GM12878 (cell line): Measurements from ENCODE around the gene HOXC13. TPM values are rescaled to one million over a fixed set of nuclear protein-coding genes. Genes with fewer than 3 reads are reported as not detected.
A peak's percentile ranks its signal among the peaks of the same experiment; 100 is the strongest.

ENCODE experiments used
- ATAC-seq: fragments of 200-7000 bp; cut with Tn5 transposase; 3 replicates; pipeline ENCODE4 v1.9.1; 2020; ENCODE audit warnings: mild to moderate bottlenecking, moderate library complexity
- BruUV-seq: library from RNA; stranded (reverse); fragments of 400-500 nt; replicated peaks from 2 replicates; lab custom pipeline; 2021; lab: Mats Ljungman, UMichigan
- CTCF ChIA-PET: fragments of 300-600 bp; sonication (Branson Sonifier 250); formaldehyde crosslinking; extraction: SDS; loops from one replicate; lab custom pipeline; 2021; ENCODE audit warnings: inconsistent platforms; lab: Yijun Ruan, JAX
- POLR2A ChIA-PET: fragments of 350-600 bp; formaldehyde crosslinking; extraction: SDS; loops from one replicate; lab custom pipeline; 2021; ENCODE audit warnings: inconsistent platforms; lab: Charles Lee
- RAD21 ChIA-PET: fragments of 300-600 bp; sonication (Branson Sonifier 250); formaldehyde crosslinking; loops from one replicate; lab custom pipeline; 2023; ENCODE audit warnings: antibody characterized with exemption; ENCODE audit not compliant: unreplicated experiment; lab: Charles Lee
- SMC1A ChIA-PET: fragments of 300-600 bp; sonication (Branson Sonifier 250); formaldehyde crosslinking; loops from one replicate; lab custom pipeline; 2023; ENCODE audit not compliant: unreplicated experiment, uncharacterized antibody; lab: Charles Lee
- DNase-seq: peaks from one replicate; pipeline ENCODE4 v3.0.0-alpha.2; 2011; ENCODE audit warnings: low read depth, low spot score
- FAIRE-seq: peaks from 3 replicates; lab custom pipeline; 2011; peaks lifted over from hg19 to GRCh38; lab: Jason Lieb, UNC
- H2AFZ ChIP-seq: 2 replicates; pipeline ENCODE4 v1.6.0; 2011; ENCODE audit warnings: low read depth, low read length, control low read depth; ENCODE audit not compliant: control insufficient read depth
- H3K27ac ChIP-seq: 2 replicates; pipeline ENCODE4 v1.5.1; 2011; ENCODE audit warnings: control low read depth; ENCODE audit not compliant: control insufficient read depth, insufficient read depth
- H3K27me3 ChIP-seq, 2 experiments: replicated peaks in 1 of 2; 2 replicates each; pipeline versions ENCODE4 v1.6.0 to v1.6.1; 2011; ENCODE audit warnings: low read length in 1 of 2; ENCODE audit not compliant: control insufficient read depth in 2 of 2, insufficient read depth in 2 of 2
- H3K36me3 ChIP-seq, 2 experiments: 2 replicates each; pipeline ENCODE4 v1.5.1; 2011; ENCODE audit warnings: low read length in 1 of 2; ENCODE audit not compliant: control insufficient read depth in 2 of 2, insufficient read depth in 2 of 2
- H3K4me1 ChIP-seq: 2 replicates; pipeline ENCODE4 v1.6.1; 2011; ENCODE audit warnings: mild to moderate bottlenecking, low read length, moderate library complexity, mixed read lengths; ENCODE audit not compliant: control insufficient read depth, insufficient read depth
- H3K4me2 ChIP-seq: 2 replicates; pipeline ENCODE4 v1.6.0; 2011; ENCODE audit warnings: control low read depth; ENCODE audit not compliant: control insufficient read depth, insufficient read depth
- H3K4me3 ChIP-seq: fragments of 200-600 bp; sonication (generic); 2 replicates; pipeline ENCODE4 v1.5.1; 2016
- H3K79me2 ChIP-seq: 2 replicates; pipeline ENCODE4 v1.6.0; 2011; ENCODE audit warnings: low read length; ENCODE audit not compliant: control insufficient read depth, insufficient read depth
- H3K9ac ChIP-seq: 2 replicates; pipeline ENCODE4 v1.8.0; 2011; ENCODE audit warnings: low read length, control low read depth, mixed read lengths; ENCODE audit not compliant: control insufficient read depth, insufficient read depth
- H3K9me3 ChIP-seq: replicated peaks from 3 replicates; pipeline ENCODE4 v1.5.1; 2011; ENCODE audit warnings: mild to moderate bottlenecking, low read length; ENCODE audit not compliant: control insufficient read depth, insufficient read depth
- H4K20me1 ChIP-seq: 2 replicates; pipeline ENCODE4 v1.6.0; 2011; ENCODE audit not compliant: control insufficient read depth, insufficient read depth
- BMI1 ChIP-seq: fragments of 450-650 bp; IDR thresholded peaks from 2 replicates; pipeline ENCODE4 v1.6.1; 2016; ENCODE audit warnings: mild to moderate bottlenecking, moderate library complexity, borderline replicate concordance
- EP300 ChIP-seq, 2 experiments: fragments of 150-350 bp in 1 of 2; IDR thresholded peaks; 2 replicates each; pipeline ENCODE4 v1.6.1; 2011 to 2012; ENCODE audit warnings: low read depth in 2 of 2, low read length in 2 of 2, borderline replicate concordance in 1 of 2, improper control_type of control experiment in 1 of 2, inconsistent platforms in 1 of 2; ENCODE audit not compliant: control insufficient read depth in 1 of 2
- EZH2 ChIP-seq: IDR thresholded peaks from 2 replicates; pipeline ENCODE4 v1.6.1; 2012; ENCODE audit warnings: low read depth, mild to moderate bottlenecking, control low read depth, inconsistent platforms, low read length, borderline replicate concordance; ENCODE audit not compliant: control insufficient read depth
- WGBS: methylation state at CpG from one replicate; pipeline ENCODE4 v1.1.6; 2016; ENCODE audit warnings: low lambda C conversion rate; ENCODE audit not compliant: insufficient replicate concordance, insufficient coverage; ENCODE audit errors: missing lambda C conversion rate; 5-methylcytosine and 5-hydroxymethylcytosine counted together
- in situ Hi-C: fragments of 300-500 bp; cut with MboI; formaldehyde crosslinking; loops from 9 replicates; pipeline ENCODE4 v1.14.3; 2018; ENCODE audit warnings: mixed read lengths
- intact Hi-C: fragments of 100-400 bp; cut with micrococcal nuclease; formaldehyde crosslinking; loops from one replicate; pipeline ENCODE4 v1.14.2; 2022; ENCODE audit not compliant: unreplicated experiment
- polyA plus RNA-seq, 11 experiments: library from polyadenylated mRNA; depleted of rRNA in 4 of 11; unstranded in 6 of 11; stranded (reverse) in 5 of 11; fragments of >200 nt; fragmentation: Nextera tagmentation in 4 of 11; fragmentation: Illumina TruSeq in 1 of 11; extraction: Ambion mirVana in 4 of 11; extraction: Trizol in 1 of 11; gene quantifications; 1 replicate in 1 of 11; 2 replicates in 10 of 11; pipeline versions ENCODE4 v1.2.1 to v1.2.3, GENCODE V29; 2011 to 2016; ENCODE audit warnings: inconsistent platforms in 2 of 11, missing spikeins in 2 of 11, low read depth in 1 of 11
- total RNA-seq, 4 experiments: library from RNA; depleted of rRNA in 3 of 4; stranded (reverse); fragments of >200 nt in 3 of 4; fragmentation: Illumina TruSeq in 1 of 4; extraction: Trizol in 1 of 4; gene quantifications; 2 replicates each; pipeline versions ENCODE4 v1.2.1 to v1.2.3, GENCODE V29; 2013 to 2021

Gene HOXC13
- total and polyA plus RNA-seq, 10 of the 15 experiments (the other 5 are each of a cell fraction or from before 2014, with no cell fraction given), result not detected

GRCh38 chr12:53986686-53987483, 48.3 kb downstream of the HOXC13 start:
- RAD21 ChIA-PET, result interaction anchor here (0.8 to 3.3 kb wide), 7 partner anchors 11 to 234 kb away, joined by 3 to 14 read pairs (median 4); partner anchors contain the start of genes HOXC5 and SMUG1
- SMC1A ChIA-PET, result interaction anchor here (1.1 to 4.5 kb wide), 8 partner anchors 9 to 230 kb away, joined by 3 to 29 read pairs (median 5); partner anchors contain the start of gene HOXC9
- BruUV-seq, result no TSS peak
- in situ Hi-C loops, result no loop called here
- no peak for FAIRE-seq
- H3K4me1 ChIP-seq, result peaks cover 15% of the 10 kb centered on the region
- H3K9me3 ChIP-seq, result no peaks in the 10 kb centered on the region
- no peak for DNase-seq
- no peak for ATAC-seq
- H3K36me3 ChIP-seq, result no peaks in the 10 kb centered on the region
- TF ChIP-seq EZH2 (0 out of 2 replicates have a peak, but pooled peaks have one; percentile 38), EP300 (IDR thresholded peaks at IDR 0.05; ENCODE audit: borderline replicate concordance in 1 of 2, control insufficient read depth in 1 of 2, low read depth in 2 of 2, low read length in 2 of 2) (no peak), BMI1 (peak; percentile 28; the same call in 1 of the 2 replicates)
- intact Hi-C loops, result loop anchor here (5.0 to 10.0 kb wide), 3 partner anchors 192 to 282 kb away; no protein-coding TSS in a partner anchor
- no peaks in the 10 kb centered on the region for H3K79me2 ChIP-seq
- no peak overlapping the region for H3K27ac ChIP-seq
- no peak overlapping the region for H2AFZ ChIP-seq
- H3K27me3 ChIP-seq, result peaks cover 33 to 59% of the 10 kb centered on the region in 2 experiments
- WGBS, result 31% methylated on average over 21 of the region's 21 CpGs
- no peak overlapping the region for H3K9ac ChIP-seq
- CTCF ChIA-PET, result interaction anchor here (0.8 to 5.5 kb wide), 16 partner anchors 11 to 230 kb away, joined by 3 to 54 read pairs (median 5); partner anchors contain the start of genes HOXC8 and HOXC9
- peaks cover 3% of the 10 kb centered on the region; the same call in 1 of the 2 replicates for H4K20me1 ChIP-seq
- POLR2A ChIA-PET, result interaction anchor here (0.6 to 1.2 kb wide), 2 partner anchors 9 to 12 kb away, joined by 3 read pairs; no protein-coding TSS in a partner anchor
- no peak overlapping the region for H3K4me2 ChIP-seq
- no peak overlapping the region for H3K4me3 ChIP-seq
